K562 (cell line): ENCODE data around the gene TSPAN11.

ENCODE experiments used
- CHD4 ChIP-seq: fragments of 200-600 bp; sonication (generic); IDR thresholded peaks from 3 replicates; pipeline ENCODE4 v1.6.1; 2012; ENCODE audit warnings: low read depth, mild to moderate bottlenecking, mixed read lengths, low read length, inconsistent platforms; ENCODE audit not compliant: insufficient read depth, insufficient replicate concordance, poor library complexity, severe bottlenecking
- CREB1 ChIP-seq, 2 experiments: sonication (generic) in 1 of 2; formaldehyde crosslinking in 1 of 2; IDR thresholded peaks; 2 replicates each; pipeline versions ENCODE4 v1.6.1 to v1.8.0; 2012 to 2022; ENCODE audit warnings: inconsistent platforms in 1 of 2, mild to moderate bottlenecking in 1 of 2, missing genetic modification reagents in 1 of 2, moderate library complexity in 1 of 2
- GATA2 ChIP-seq: sonication (generic); formaldehyde crosslinking; IDR thresholded peaks from 2 replicates; pipeline ENCODE4 v1.4.0; 2020; ENCODE audit warnings: mild to moderate bottlenecking, missing genetic modification reagents
- HNRNPLL ChIP-seq: fragments of 200-400 bp; formaldehyde crosslinking; IDR thresholded peaks from 2 replicates; pipeline ENCODE4 v1.6.1; 2017; ENCODE audit warnings: low read length, low read depth, mild to moderate bottlenecking; ENCODE audit not compliant: poor library complexity, severe bottlenecking
- MYC ChIP-seq, 2 experiments: fragments of 250-450 bp in 1 of 2; sonication (Bioruptor Pico) in 1 of 2; IDR thresholded peaks; 2 replicates each; pipeline versions ENCODE4 v1.5.1 to v1.6.1; 2012 to 2021; ENCODE audit warnings: low read depth in 2 of 2, borderline replicate concordance in 1 of 2, improper control_type of control experiment in 1 of 2, low read length in 1 of 2, mild to moderate bottlenecking in 1 of 2, moderate library complexity in 1 of 2
- NFIC ChIP-seq: fragments of 450-650 bp; IDR thresholded peaks from 2 replicates; pipeline ENCODE4 v1.6.1; 2017; ENCODE audit warnings: mild to moderate bottlenecking, inconsistent platforms
- POLR2AphosphoS5 ChIP-seq: IDR thresholded peaks from 2 replicates; pipeline ENCODE4 v1.6.1; 2011; ENCODE audit warnings: mild to moderate bottlenecking, low read depth, low read length, moderate library complexity; ENCODE audit not compliant: control insufficient read depth, insufficient read depth
- YBX1 ChIP-seq: fragments of 450-650 bp; IDR thresholded peaks from 2 replicates; pipeline ENCODE4 v1.7.1; 2016; ENCODE audit warnings: mild to moderate bottlenecking
- ZBTB7A ChIP-seq: IDR thresholded peaks from 2 replicates; pipeline ENCODE4 v1.6.1; 2011; ENCODE audit warnings: low read depth, mild to moderate bottlenecking, low read length, moderate library complexity, borderline replicate concordance; ENCODE audit not compliant: control insufficient read depth
- TF ChIP-seq, protein P1 (sequence below), 3 experiments: IDR thresholded peaks in 2 of 3; conservative IDR thresholded peaks in 1 of 3; 2 replicates each; pipeline ENCODE4 v1.5.1; 2011 to 2012; ENCODE audit warnings: low read length in 3 of 3, mild to moderate bottlenecking in 3 of 3, control low read depth in 2 of 3, improper control_type of control experiment in 1 of 3, inconsistent platforms in 1 of 3, low read depth in 1 of 3, mixed read lengths in 1 of 3, moderate library complexity in 1 of 3; ENCODE audit not compliant: insufficient read depth in 2 of 3
- TF ChIP-seq, protein P2 (sequence below), 2 experiments: fragments of 450-650 bp; conservative IDR thresholded peaks; 2 replicates each; pipeline ENCODE4 v1.6.1; 2017; ENCODE audit warnings: mild to moderate bottlenecking in 2 of 2, moderate library complexity in 2 of 2
- TF ChIP-seq, protein P3 (sequence below): sonication (generic); formaldehyde crosslinking; IDR thresholded peaks from 2 replicates; pipeline ENCODE4 v1.8.0; 2023; ENCODE audit warnings: mild to moderate bottlenecking, missing genetic modification reagents

DNA sequence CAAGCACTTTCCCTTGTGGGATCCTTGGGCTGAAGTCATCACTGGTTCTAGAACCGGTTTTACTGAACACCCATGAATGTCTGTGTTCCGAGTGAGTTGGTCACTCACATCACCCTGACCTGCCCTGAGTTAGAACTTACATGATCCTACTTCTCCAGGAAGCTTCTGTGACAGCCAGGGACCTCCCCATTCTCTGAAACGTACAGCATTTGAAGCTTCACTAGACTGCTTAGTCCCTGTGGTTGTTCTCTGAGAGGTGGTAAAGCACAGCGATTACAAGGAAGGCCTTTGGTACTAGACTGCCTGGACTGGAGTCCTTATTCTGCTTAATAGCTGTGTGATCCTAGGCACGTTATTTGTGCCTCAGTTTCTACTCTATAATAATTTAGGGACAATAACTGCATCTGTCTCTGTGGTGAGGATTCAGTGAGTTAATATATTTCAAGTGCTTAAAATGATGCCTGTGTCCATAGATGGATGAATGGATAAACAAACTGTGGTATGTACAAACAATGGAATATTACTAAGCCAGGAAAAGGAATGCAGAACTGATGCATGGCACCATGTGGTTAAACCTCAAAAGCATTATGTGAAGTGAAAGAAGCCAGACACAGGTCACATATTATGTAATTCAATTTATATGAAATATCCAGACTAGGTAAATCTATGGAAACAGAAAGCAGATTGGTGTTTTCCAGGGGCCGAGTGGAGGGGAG lies 92.4 kb downstream of the TSPAN11 start:
- TF ChIP-seq, protein P1, sequence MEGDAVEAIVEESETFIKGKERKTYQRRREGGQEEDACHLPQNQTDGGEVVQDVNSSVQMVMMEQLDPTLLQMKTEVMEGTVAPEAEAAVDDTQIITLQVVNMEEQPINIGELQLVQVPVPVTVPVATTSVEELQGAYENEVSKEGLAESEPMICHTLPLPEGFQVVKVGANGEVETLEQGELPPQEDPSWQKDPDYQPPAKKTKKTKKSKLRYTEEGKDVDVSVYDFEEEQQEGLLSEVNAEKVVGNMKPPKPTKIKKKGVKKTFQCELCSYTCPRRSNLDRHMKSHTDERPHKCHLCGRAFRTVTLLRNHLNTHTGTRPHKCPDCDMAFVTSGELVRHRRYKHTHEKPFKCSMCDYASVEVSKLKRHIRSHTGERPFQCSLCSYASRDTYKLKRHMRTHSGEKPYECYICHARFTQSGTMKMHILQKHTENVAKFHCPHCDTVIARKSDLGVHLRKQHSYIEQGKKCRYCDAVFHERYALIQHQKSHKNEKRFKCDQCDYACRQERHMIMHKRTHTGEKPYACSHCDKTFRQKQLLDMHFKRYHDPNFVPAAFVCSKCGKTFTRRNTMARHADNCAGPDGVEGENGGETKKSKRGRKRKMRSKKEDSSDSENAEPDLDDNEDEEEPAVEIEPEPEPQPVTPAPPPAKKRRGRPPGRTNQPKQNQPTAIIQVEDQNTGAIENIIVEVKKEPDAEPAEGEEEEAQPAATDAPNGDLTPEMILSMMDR (IDR thresholded peaks at IDR 0.05 in 2 of 3, conservative IDR thresholded peaks at IDR 0.05 in 1 of 3; ENCODE audit: insufficient read depth in 2 of 3, low read depth in 1 of 3, low read length in 3 of 3): no peak
- TF ChIP-seq CHD4 (no peak), CREB1 (IDR thresholded peaks at IDR 0.05) (no peak), CREB1 (CRISPR knock-in tag; IDR thresholded peaks at IDR 0.05) (no peak), ZBTB7A (no peak), YBX1 (no peak), HNRNPLL (no peak), MYC (IDR thresholded peaks at IDR 0.05; ENCODE audit: low read depth, low read length) (no peak), MYC (CRISPR knock-in tag; IDR thresholded peaks at IDR 0.05; ENCODE audit: borderline replicate concordance, low read depth) (no peak), NFIC (no peak), GATA2 (CRISPR knock-in tag) (no peak), POLR2AphosphoS5 (no peak)
- TF ChIP-seq, protein P2, sequence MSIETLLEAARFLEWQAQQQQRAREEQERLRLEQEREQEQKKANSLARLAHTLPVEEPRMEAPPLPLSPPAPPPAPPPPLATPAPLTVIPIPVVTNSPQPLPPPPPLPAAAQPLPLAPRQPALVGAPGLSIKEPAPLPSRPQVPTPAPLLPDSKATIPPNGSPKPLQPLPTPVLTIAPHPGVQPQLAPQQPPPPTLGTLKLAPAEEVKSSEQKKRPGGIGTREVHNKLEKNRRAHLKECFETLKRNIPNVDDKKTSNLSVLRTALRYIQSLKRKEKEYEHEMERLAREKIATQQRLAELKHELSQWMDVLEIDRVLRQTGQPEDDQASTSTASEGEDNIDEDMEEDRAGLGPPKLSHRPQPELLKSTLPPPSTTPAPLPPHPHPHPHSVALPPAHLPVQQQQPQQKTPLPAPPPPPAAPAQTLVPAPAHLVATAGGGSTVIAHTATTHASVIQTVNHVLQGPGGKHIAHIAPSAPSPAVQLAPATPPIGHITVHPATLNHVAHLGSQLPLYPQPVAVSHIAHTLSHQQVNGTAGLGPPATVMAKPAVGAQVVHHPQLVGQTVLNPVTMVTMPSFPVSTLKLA (conservative IDR thresholded peaks at IDR 0.05): no peak
- TF ChIP-seq, protein P3, sequence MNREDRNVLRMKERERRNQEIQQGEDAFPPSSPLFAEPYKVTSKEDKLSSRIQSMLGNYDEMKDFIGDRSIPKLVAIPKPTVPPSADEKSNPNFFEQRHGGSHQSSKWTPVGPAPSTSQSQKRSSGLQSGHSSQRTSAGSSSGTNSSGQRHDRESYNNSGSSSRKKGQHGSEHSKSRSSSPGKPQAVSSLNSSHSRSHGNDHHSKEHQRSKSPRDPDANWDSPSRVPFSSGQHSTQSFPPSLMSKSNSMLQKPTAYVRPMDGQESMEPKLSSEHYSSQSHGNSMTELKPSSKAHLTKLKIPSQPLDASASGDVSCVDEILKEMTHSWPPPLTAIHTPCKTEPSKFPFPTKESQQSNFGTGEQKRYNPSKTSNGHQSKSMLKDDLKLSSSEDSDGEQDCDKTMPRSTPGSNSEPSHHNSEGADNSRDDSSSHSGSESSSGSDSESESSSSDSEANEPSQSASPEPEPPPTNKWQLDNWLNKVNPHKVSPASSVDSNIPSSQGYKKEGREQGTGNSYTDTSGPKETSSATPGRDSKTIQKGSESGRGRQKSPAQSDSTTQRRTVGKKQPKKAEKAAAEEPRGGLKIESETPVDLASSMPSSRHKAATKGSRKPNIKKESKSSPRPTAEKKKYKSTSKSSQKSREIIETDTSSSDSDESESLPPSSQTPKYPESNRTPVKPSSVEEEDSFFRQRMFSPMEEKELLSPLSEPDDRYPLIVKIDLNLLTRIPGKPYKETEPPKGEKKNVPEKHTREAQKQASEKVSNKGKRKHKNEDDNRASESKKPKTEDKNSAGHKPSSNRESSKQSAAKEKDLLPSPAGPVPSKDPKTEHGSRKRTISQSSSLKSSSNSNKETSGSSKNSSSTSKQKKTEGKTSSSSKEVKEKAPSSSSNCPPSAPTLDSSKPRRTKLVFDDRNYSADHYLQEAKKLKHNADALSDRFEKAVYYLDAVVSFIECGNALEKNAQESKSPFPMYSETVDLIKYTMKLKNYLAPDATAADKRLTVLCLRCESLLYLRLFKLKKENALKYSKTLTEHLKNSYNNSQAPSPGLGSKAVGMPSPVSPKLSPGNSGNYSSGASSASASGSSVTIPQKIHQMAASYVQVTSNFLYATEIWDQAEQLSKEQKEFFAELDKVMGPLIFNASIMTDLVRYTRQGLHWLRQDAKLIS (CRISPR knock-in tag): no peak
